K562 (cell line): ENCODE results near the gene DNAAF1. TPM values are rescaled to one million over a fixed set of nuclear protein-coding genes. Genes with fewer than 3 reads are reported as not detected.

Experiments used
- ATAC-seq: fragments of 200-7000 bp; cut with Tn5 transposase; 3 replicates; pipeline ENCODE4 v1.9.1; 2020; ENCODE audit warnings: moderate library complexity
- BruUV-seq: library from RNA; stranded (reverse); fragments of 400-500 nt; replicated peaks from 2 replicates; lab custom pipeline; 2021; lab: Mats Ljungman, UMichigan
- CTCF ChIA-PET: fragments of 300-600 bp; formaldehyde crosslinking; extraction: SDS; loops from one replicate; lab custom pipeline; 2021; ENCODE audit warnings: low intra/inter-chr PET ratio; lab: Yijun Ruan, JAX
- POLR2A ChIA-PET: fragments of 300-600, 350-650 bp; sonication (Branson Sonifier 250); formaldehyde crosslinking; extraction: SDS; loops from one replicate; lab custom pipeline; 2021; ENCODE audit warnings: antibody characterized with exemption, inconsistent platforms; lab: Yijun Ruan, JAX
- DNase-seq, 4 experiments: peaks; one replicate each; pipeline versions ENCODE4 v3.0.0 to v3.0.0-alpha.2; 2011 to 2018; ENCODE audit warnings: low spot score in 3 of 4, mixed read lengths in 3 of 4; ENCODE audit errors: extremely low read depth in 1 of 4
- FAIRE-seq: peaks from 2 replicates; lab custom pipeline; 2011; peaks lifted over from hg19 to GRCh38; lab: Jason Lieb, UNC
- H2AFZ ChIP-seq: 2 replicates; pipeline ENCODE4 v1.6.0; 2011; ENCODE audit warnings: low read depth, low read length, control low read depth, inconsistent platforms
- H3K27ac ChIP-seq: fragments of 200-600 bp; 3 replicates; pipeline ENCODE4 v1.8.0; 2011; ENCODE audit warnings: low read depth, mild to moderate bottlenecking, control low read depth, inconsistent platforms, low read length, moderate library complexity, mixed read lengths; ENCODE audit errors: extremely low read depth
- H3K27me3 ChIP-seq, 2 experiments: fragments of 300-600 bp in 1 of 2; 2 replicates in 1 of 2; 3 replicates in 1 of 2; pipeline versions ENCODE4 v1.6.0 to v1.8.0; 2011; ENCODE audit warnings: inconsistent platforms in 2 of 2, low read length in 2 of 2, mild to moderate bottlenecking in 1 of 2, mixed read lengths in 1 of 2, moderate library complexity in 1 of 2; ENCODE audit not compliant: control insufficient read depth in 2 of 2, insufficient read depth in 2 of 2
- H3K36me3 ChIP-seq: fragments of 300-600 bp; 3 replicates; pipeline ENCODE4 v1.8.0; 2011; ENCODE audit warnings: mild to moderate bottlenecking, low read length, inconsistent platforms; ENCODE audit not compliant: control insufficient read depth, insufficient read depth
- H3K4me1 ChIP-seq, 2 experiments: fragments of 200-600 bp in 1 of 2; replicated peaks in 1 of 2; 2 replicates in 1 of 2; 3 replicates in 1 of 2; pipeline versions ENCODE4 v1.5.1 to v1.8.0; 2011; ENCODE audit warnings: inconsistent platforms in 2 of 2, low read length in 2 of 2, mild to moderate bottlenecking in 1 of 2, mixed read lengths in 1 of 2, moderate library complexity in 1 of 2; ENCODE audit not compliant: control insufficient read depth in 2 of 2, insufficient read depth in 2 of 2
- H3K4me2 ChIP-seq: 2 replicates; pipeline ENCODE4 v1.6.1; 2011; ENCODE audit warnings: low read length, control low read depth, inconsistent platforms, mixed read lengths; ENCODE audit not compliant: insufficient read depth
- H3K4me3 ChIP-seq: fragments of 200-600 bp; sonication (generic), shearing (Covaris generic); 2 replicates; pipeline ENCODE4 v1.5.1; 2016; ENCODE audit warnings: control low read depth, inconsistent platforms
- H3K79me2 ChIP-seq: fragments of 200-600 bp; 3 replicates; pipeline ENCODE4 v1.8.0; 2011; ENCODE audit warnings: low read length, inconsistent platforms; ENCODE audit not compliant: control insufficient read depth, insufficient read depth
- H3K9ac ChIP-seq, 2 experiments: 2 replicates each; pipeline versions ENCODE4 v1.6.0 to v1.6.1; 2011; ENCODE audit warnings: low read depth in 2 of 2, low read length in 2 of 2, control low read depth in 1 of 2, inconsistent platforms in 1 of 2, mild to moderate bottlenecking in 1 of 2, mixed read lengths in 1 of 2; ENCODE audit not compliant: insufficient read depth in 1 of 2
- H3K9me1 ChIP-seq: one replicate; pipeline ENCODE4 v1.6.0; 2011; ENCODE audit warnings: inconsistent platforms, mild to moderate bottlenecking, low read length, moderate library complexity; ENCODE audit not compliant: control insufficient read depth, insufficient read depth
- H3K9me3 ChIP-seq: replicated peaks from 2 replicates; pipeline ENCODE4 v1.5.1; 2011; ENCODE audit warnings: low read depth, low read length, inconsistent platforms; ENCODE audit not compliant: control insufficient read depth, insufficient read depth
- H4K20me1 ChIP-seq: replicated peaks from 2 replicates; pipeline ENCODE4 v1.6.1; 2011; ENCODE audit warnings: low read length, inconsistent platforms, mixed read lengths; ENCODE audit not compliant: control insufficient read depth, insufficient read depth
- CBX1 ChIP-seq: sonication (generic); IDR thresholded peaks from 2 replicates; pipeline ENCODE4 v1.6.1; 2016; ENCODE audit warnings: antibody characterized with exemption, low read depth, mild to moderate bottlenecking
- EGR1 ChIP-seq: fragments of 450-650 bp; conservative IDR thresholded peaks from 2 replicates; pipeline ENCODE4 v1.6.1; 2017; ENCODE audit warnings: mild to moderate bottlenecking
- KDM1A ChIP-seq, 2 experiments: fragments of 450-650 bp; IDR thresholded peaks; 2 replicates each; pipeline ENCODE4 v1.6.1; 2016; ENCODE audit warnings: mild to moderate bottlenecking in 2 of 2
- MYBL2 ChIP-seq, 2 experiments: fragments of 450-650 bp in 1 of 2; sonication (generic) in 1 of 2; formaldehyde crosslinking in 1 of 2; IDR thresholded peaks; 2 replicates each; pipeline versions ENCODE4 v1.6.1 to v1.8.1; 2017 to 2022; ENCODE audit warnings: borderline replicate concordance in 1 of 2, inconsistent platforms in 1 of 2, low read depth in 1 of 2, mild to moderate bottlenecking in 1 of 2, missing genetic modification reagents in 1 of 2, moderate library complexity in 1 of 2
- PTTG1 ChIP-seq: fragments of 450-650 bp; IDR thresholded peaks from 2 replicates; pipeline ENCODE4 v1.6.1; 2016; ENCODE audit warnings: low read depth, mild to moderate bottlenecking, missing genetic modification characterization, missing compliant biosample characterization
- RBFOX2 ChIP-seq: fragments of 200-400 bp; formaldehyde crosslinking; IDR thresholded peaks from 2 replicates; pipeline ENCODE4 v1.6.1; 2017; ENCODE audit warnings: low read depth, mild to moderate bottlenecking, low read length, moderate library complexity
- RHOXF2B ChIP-seq: fragments of 250-450 bp; sonication (Bioruptor Pico); conservative IDR thresholded peaks from 2 replicates; pipeline ENCODE4 v1.5.1; 2021
- TEAD4 ChIP-seq, 2 experiments: sonication (generic) in 1 of 2; formaldehyde crosslinking in 1 of 2; IDR thresholded peaks; 2 replicates each; pipeline versions ENCODE4 v1.6.1 to v1.8.0; 2012 to 2022; ENCODE audit warnings: borderline replicate concordance in 1 of 2, inconsistent platforms in 1 of 2, low read length in 1 of 2, mild to moderate bottlenecking in 1 of 2, missing genetic modification reagents in 1 of 2
- WGBS: fragments of 100-300 bp; shearing (Covaris generic); methylation state at CpG from one replicate; pipeline ENCODE4 v1.1.6; 2016; ENCODE audit warnings: low coverage, mixed read lengths; ENCODE audit not compliant: insufficient coverage; ENCODE audit errors: missing lambda C conversion rate; 5-methylcytosine and 5-hydroxymethylcytosine counted together
- in situ Hi-C: fragments of 300-500 bp; cut with MboI; formaldehyde crosslinking; loops from 4 replicates; pipeline ENCODE4 v1.15.0; 2018; ENCODE audit warnings: inconsistent platforms, mixed read lengths
- intact Hi-C: fragments of 100-400 bp; cut with micrococcal nuclease; formaldehyde crosslinking; loops from 2 replicates; pipeline ENCODE4 v1.14.2; 2022
- polyA plus RNA-seq, 8 experiments: library from polyadenylated mRNA; depleted of rRNA in 4 of 8; stranded (reverse) in 5 of 8; unstranded in 3 of 8; fragments of >200 nt; fragmentation: Nextera tagmentation in 2 of 8; fragmentation: Illumina TruSeq in 1 of 8; extraction: Ambion mirVana in 2 of 8; extraction: Trizol in 1 of 8; gene quantifications; 2 replicates each; pipeline versions ENCODE4 v1.2.1 to v1.2.3, GENCODE V29; 2011 to 2014; ENCODE audit warnings: inconsistent platforms in 1 of 8, missing spikeins in 1 of 8
- total RNA-seq, 7 experiments: library from RNA; depleted of rRNA in 6 of 7; stranded (reverse); fragments of >200 nt in 6 of 7; fragmentation: Illumina TruSeq in 2 of 7; extraction: Trizol in 2 of 7; gene quantifications; 2 replicates each; pipeline versions ENCODE4 v1.2.1 to v1.2.3, GENCODE V29; 2011 to 2021; ENCODE audit warnings: low replicate concordance in 1 of 7

The DNAAF1 gene
- total and polyA plus RNA-seq, 9 of the 15 experiments (the other 6 are each of a cell fraction or from before 2014, with no cell fraction given): 0.01 TPM; not detected in 8

- H3K79me2 ChIP-seq: peaks cover 26% of the 10 kb centered on the region
- peaks cover 2% of the 10 kb centered on the region; the same call in 1 of the 2 replicates for H3K9me3 ChIP-seq
- DNase-seq (no peak), ATAC-seq (no peak), FAIRE-seq (no peak)
- peaks cover 75% of the 10 kb centered on the region; the same call in 2 of the 3 replicates for H3K36me3 ChIP-seq
- H4K20me1 ChIP-seq: peaks cover 10% of the 10 kb centered on the region; the same call in 1 of the 2 replicates
- no peak overlapping the region for H2AFZ ChIP-seq
- 96% methylated on average over 26 of the region's 26 CpGs for WGBS
- H3K27me3 ChIP-seq: no peaks in the 10 kb centered on the region
- H3K27ac ChIP-seq: no peak overlapping the region
- peaks cover 13% of the 10 kb centered on the region for H3K9me1 ChIP-seq
- intact Hi-C loops (no loop called here), in situ Hi-C loops (loop anchor here (10.0 kb wide), 1 partner anchor 228 kb away; the partner anchor contains the start of gene OSGIN1)
- no peak overlapping the region for H3K9ac ChIP-seq
- H3K4me1 ChIP-seq: peaks cover 5 to 46% of the 10 kb centered on the region in 2 experiments; a peak in 4 of 5 replicates
- H3K4me3 ChIP-seq: no peak overlapping the region
- ChIA-PET CTCF (no interaction called here), POLR2A (interaction anchor here (0.6 kb wide), 2 partner anchors 67 to 435 kb away, joined by 3 read pairs; partner anchors contain the start of gene COTL1)
- H3K4me2 ChIP-seq: no peak overlapping the region
- no TSS peak for BruUV-seq
- TF ChIP-seq PTTG1 (tag) (no peak), CBX1 (no peak), RHOXF2B (no peak), KDM1A (IDR thresholded peaks at IDR 0.05) (no peak), RBFOX2 (0 out of 2 replicates have a peak, but pooled peaks have one; percentile 25), TEAD4 (IDR thresholded peaks at IDR 0.05; ENCODE audit: low read length) (no peak), TEAD4 (CRISPR knock-in tag; IDR thresholded peaks at IDR 0.05; ENCODE audit: borderline replicate concordance) (0 out of 2 replicates have a peak, but pooled peaks have one; percentile 32), EGR1 (no peak), MYBL2 (IDR thresholded peaks at IDR 0.05; ENCODE audit: low read depth) (no peak), MYBL2 (CRISPR knock-in tag; IDR thresholded peaks at IDR 0.05; ENCODE audit: borderline replicate concordance) (no peak)
These were observed 37.8 kb downstream of the DNAAF1 start for GRCh38 chr16:84182680-84183571.
